Bronchus fibroblast of lung (primary cell): Measurements from ENCODE around the gene FAM47B. TPM values are rescaled to one million over a fixed set of nuclear protein-coding genes. Genes with fewer than 3 reads are reported as not detected.

ENCODE experiments used
- total RNA-seq: library from RNA; depleted of rRNA; stranded (reverse); fragments of >200 nt; gene quantifications from 2 replicates; pipeline ENCODE4 v1.2.3, GENCODE V29; 2015

Gene FAM47B
- not detected in 2 replicates for total RNA-seq

GRCh38 chrX:34942496-34942895, at the start of gene FAM47B:
Gene FAM47B, plus strand, starts transcription at chrX:34942796. Its CDS starts 36 bp downstream, at chrX:34942832.

